Neural cell (in vitro differentiated cells): ENCODE results near the gene TSNAXIP1. TPM values are rescaled to one million over a fixed set of nuclear protein-coding genes. Genes with fewer than 3 reads are reported as not detected.

ENCODE experiments used
- H2AFZ ChIP-seq: fragments of 200-600, 300-800 bp; sonication (generic), shearing (Covaris generic); 2 replicates; pipeline ENCODE4 v1.6.0; 2014; ENCODE audit warnings: low read depth, mild to moderate bottlenecking, antibody characterized with exemption, low read length, moderate library complexity
- H3F3A ChIP-seq: fragments of 200-600 bp; shearing (Covaris generic); 2 replicates; pipeline ENCODE4 v1.6.1; 2016; ENCODE audit warnings: mild to moderate bottlenecking, moderate library complexity, mixed read lengths, antibody characterized with exemption, low read length; ENCODE audit not compliant: insufficient read depth, poor library complexity, severe bottlenecking
- H3K27ac ChIP-seq: fragments of 200-600, 300-800 bp; sonication (generic), shearing (Covaris generic); 2 replicates; pipeline ENCODE4 v1.5.1; 2014; ENCODE audit warnings: mild to moderate bottlenecking, low read length, moderate library complexity
- H3K27me3 ChIP-seq: fragments of 300-800, 200-600 bp; sonication (generic), shearing (Covaris generic); 2 replicates; pipeline ENCODE4 v1.6.0; 2014; ENCODE audit warnings: mild to moderate bottlenecking, low read depth, low read length, moderate library complexity; ENCODE audit not compliant: insufficient read depth
- H3K36me3 ChIP-seq: fragments of 300-800, 200-600 bp; sonication (generic), shearing (Covaris generic); 2 replicates; pipeline ENCODE4 v1.5.1; 2014; ENCODE audit warnings: mild to moderate bottlenecking, antibody characterized with exemption, low read length, moderate library complexity; ENCODE audit not compliant: insufficient read depth
- H3K4me2 ChIP-seq: fragments of 300-800, 200-600 bp; sonication (generic), shearing (Covaris generic); 2 replicates; pipeline ENCODE4 v1.6.0; 2014; ENCODE audit warnings: mild to moderate bottlenecking, low read length
- H3K4me3 ChIP-seq: fragments of 300-800, 200-600 bp; sonication (generic), shearing (Covaris generic); 2 replicates; pipeline ENCODE4 v1.5.1; 2014; ENCODE audit warnings: mild to moderate bottlenecking, low read length, moderate library complexity
- H3K79me2 ChIP-seq: fragments of 200-600 bp; shearing (Covaris generic); replicated peaks from 2 replicates; pipeline ENCODE4 v1.6.0; 2014; ENCODE audit warnings: mild to moderate bottlenecking, low read length, moderate library complexity; ENCODE audit not compliant: insufficient read depth
- H3K9ac ChIP-seq: fragments of 300-800, 200-600 bp; sonication (generic), shearing (Covaris generic); 2 replicates; pipeline ENCODE4 v1.6.1; 2016; ENCODE audit warnings: mild to moderate bottlenecking, low read length, mixed read lengths
- H3K9me2 ChIP-seq: fragments of 200-600 bp; shearing (Covaris generic); 2 replicates; pipeline ENCODE4 v1.6.1; 2016; ENCODE audit warnings: mild to moderate bottlenecking, low read length, mixed read lengths; ENCODE audit not compliant: insufficient read depth
- H3K9me3 ChIP-seq: fragments of 200-600, 300-800 bp; sonication (generic), shearing (Covaris generic); 2 replicates; pipeline ENCODE4 v1.6.1; 2016; ENCODE audit warnings: mild to moderate bottlenecking, mixed run types, low read length, moderate library complexity, mixed read lengths
- H4K20me1 ChIP-seq: fragments of 200-600 bp; shearing (Covaris generic); 2 replicates; pipeline ENCODE4 v1.6.1; 2016; ENCODE audit warnings: mild to moderate bottlenecking, mixed run types; ENCODE audit not compliant: insufficient read depth
- CTCF ChIP-seq: fragments of 450-650 bp; IDR thresholded peaks from 2 replicates; pipeline ENCODE4 v1.5.1; 2014; ENCODE audit warnings: antibody characterized with exemption, mild to moderate bottlenecking, moderate library complexity; ENCODE audit not compliant: poor library complexity, severe bottlenecking
- EP300 ChIP-seq: fragments of 450-650 bp; conservative IDR thresholded peaks from 2 replicates; pipeline ENCODE4 v1.6.1; 2014; ENCODE audit warnings: antibody characterized with exemption, mild to moderate bottlenecking, moderate library complexity; ENCODE audit not compliant: poor library complexity, severe bottlenecking
- EZH2 ChIP-seq: fragments of 200-600, 300-800 bp; shearing (Covaris generic), sonication (generic); IDR thresholded peaks from 2 replicates; pipeline ENCODE4 v1.6.1; 2014; ENCODE audit warnings: antibody characterized with exemption, low read length, borderline replicate concordance, mild to moderate bottlenecking; ENCODE audit not compliant: insufficient read depth, poor library complexity, severe bottlenecking
- MXI1 ChIP-seq: fragments of 450-650 bp; conservative IDR thresholded peaks from 2 replicates; pipeline ENCODE4 v1.6.1; 2014; ENCODE audit warnings: antibody characterized with exemption, mild to moderate bottlenecking; ENCODE audit not compliant: poor library complexity, severe bottlenecking
- POLR2AphosphoS5 ChIP-seq: IDR thresholded peaks from 2 replicates; pipeline ENCODE4 v1.6.1; 2012
- RAD21 ChIP-seq: fragments of 450-650 bp; conservative IDR thresholded peaks from 2 replicates; pipeline ENCODE4 v1.6.1; 2014; ENCODE audit warnings: antibody characterized with exemption, mild to moderate bottlenecking, moderate library complexity
- REST ChIP-seq: IDR thresholded peaks from 2 replicates; pipeline ENCODE4 v1.6.1; 2012; ENCODE audit warnings: borderline replicate concordance
- SMC3 ChIP-seq: fragments of 450-650 bp; conservative IDR thresholded peaks from 2 replicates; pipeline ENCODE4 v1.6.1; 2014; ENCODE audit warnings: antibody characterized with exemption, mild to moderate bottlenecking, moderate library complexity; ENCODE audit not compliant: poor library complexity
- TAF1 ChIP-seq: IDR thresholded peaks from 2 replicates; pipeline ENCODE4 v1.6.1; 2012; ENCODE audit warnings: low read depth
- polyA plus RNA-seq: library from polyadenylated mRNA; depleted of rRNA; stranded (reverse); fragments of >200 nt; gene quantifications from 2 replicates; pipeline ENCODE4 v1.2.3, GENCODE V29; 2014

Gene TSNAXIP1
- polyA plus RNA-seq, 1 donor from 2014 or later = 31.0 TPM

GRCh38 chr16:67825119-67825518, 18.4 kb downstream of the TSNAXIP1 start:
- H3K36me3 ChIP-seq = no peaks in the 10 kb centered on the region
- H3K4me2 ChIP-seq = no peak overlapping the region
- no peaks in the 10 kb centered on the region for H3K9me3 ChIP-seq
- H3K27ac ChIP-seq = no peak overlapping the region
- H3K9me2 ChIP-seq = no peaks in the 10 kb centered on the region
- no peak overlapping the region for H2AFZ ChIP-seq
- H3F3A ChIP-seq = no peaks in the 10 kb centered on the region
- H3K27me3 ChIP-seq = no peaks in the 10 kb centered on the region
- no peak for TF ChIP-seq TAF1
- TF ChIP-seq MXI1 = no peak
- TF ChIP-seq REST = no peak
- no peak for TF ChIP-seq CTCF
- no peak for TF ChIP-seq EZH2
- no peak for TF ChIP-seq RAD21
- no peak for TF ChIP-seq EP300
- no peak for TF ChIP-seq SMC3
- no peak for TF ChIP-seq POLR2AphosphoS5
- H3K9ac ChIP-seq = no peak overlapping the region
- H4K20me1 ChIP-seq = no peaks in the 10 kb centered on the region
- no peaks in the 10 kb centered on the region for H3K79me2 ChIP-seq
- no peak overlapping the region for H3K4me3 ChIP-seq

GRCh38 chr16:67825906-67826305, 19.2 kb downstream of the TSNAXIP1 start:
- Histone ChIP-seq H3K79me2 (no peaks in the 10 kb centered on the region), H3K4me2 (no peak overlapping the region), H3F3A (no peaks in the 10 kb centered on the region), H3K9me3 (no peaks in the 10 kb centered on the region), H2AFZ (no peak overlapping the region), H3K4me3 (no peak overlapping the region), H3K27me3 (no peaks in the 10 kb centered on the region), H3K36me3 (no peaks in the 10 kb centered on the region), H3K9ac (no peak overlapping the region), H3K9me2 (no peaks in the 10 kb centered on the region), H3K27ac (no peak overlapping the region), H4K20me1 (no peaks in the 10 kb centered on the region)
- TF ChIP-seq EZH2 (no peak), TAF1 (no peak), MXI1 (no peak), POLR2AphosphoS5 (no peak), CTCF (no peak), EP300 (no peak), RAD21 (no peak), SMC3 (no peak), REST (no peak)
